Neural cell (in vitro differentiated cells): Measurements from ENCODE around the gene CRYBB3. TPM values are rescaled to one million over a fixed set of nuclear protein-coding genes. Genes with fewer than 3 reads are reported as not detected.
"Not testable (repeated sequence)": the region's sequence is repeated elsewhere in the genome, so short reads cannot be mapped to it uniquely, and the experiment has no call there.

Experiments used
- H2AFZ ChIP-seq: fragments of 200-600, 300-800 bp; sonication (generic), shearing (Covaris generic); 2 replicates; pipeline ENCODE4 v1.6.0; 2014; ENCODE audit warnings: low read depth, mild to moderate bottlenecking, antibody characterized with exemption, low read length, moderate library complexity
- H3F3A ChIP-seq: fragments of 200-600 bp; shearing (Covaris generic); 2 replicates; pipeline ENCODE4 v1.6.1; 2016; ENCODE audit warnings: mild to moderate bottlenecking, moderate library complexity, mixed read lengths, antibody characterized with exemption, low read length; ENCODE audit not compliant: insufficient read depth, poor library complexity, severe bottlenecking
- H3K27ac ChIP-seq: fragments of 200-600, 300-800 bp; sonication (generic), shearing (Covaris generic); 2 replicates; pipeline ENCODE4 v1.5.1; 2014; ENCODE audit warnings: mild to moderate bottlenecking, low read length, moderate library complexity
- H3K27me3 ChIP-seq: fragments of 300-800, 200-600 bp; sonication (generic), shearing (Covaris generic); 2 replicates; pipeline ENCODE4 v1.6.0; 2014; ENCODE audit warnings: mild to moderate bottlenecking, low read depth, low read length, moderate library complexity; ENCODE audit not compliant: insufficient read depth
- H3K36me3 ChIP-seq: fragments of 300-800, 200-600 bp; sonication (generic), shearing (Covaris generic); 2 replicates; pipeline ENCODE4 v1.5.1; 2014; ENCODE audit warnings: mild to moderate bottlenecking, antibody characterized with exemption, low read length, moderate library complexity; ENCODE audit not compliant: insufficient read depth
- H3K4me2 ChIP-seq: fragments of 300-800, 200-600 bp; sonication (generic), shearing (Covaris generic); 2 replicates; pipeline ENCODE4 v1.6.0; 2014; ENCODE audit warnings: mild to moderate bottlenecking, low read length
- H3K4me3 ChIP-seq: fragments of 300-800, 200-600 bp; sonication (generic), shearing (Covaris generic); 2 replicates; pipeline ENCODE4 v1.5.1; 2014; ENCODE audit warnings: mild to moderate bottlenecking, low read length, moderate library complexity
- H3K79me2 ChIP-seq: fragments of 200-600 bp; shearing (Covaris generic); replicated peaks from 2 replicates; pipeline ENCODE4 v1.6.0; 2014; ENCODE audit warnings: mild to moderate bottlenecking, low read length, moderate library complexity; ENCODE audit not compliant: insufficient read depth
- H3K9ac ChIP-seq: fragments of 300-800, 200-600 bp; sonication (generic), shearing (Covaris generic); 2 replicates; pipeline ENCODE4 v1.6.1; 2016; ENCODE audit warnings: mild to moderate bottlenecking, low read length, mixed read lengths
- H3K9me2 ChIP-seq: fragments of 200-600 bp; shearing (Covaris generic); 2 replicates; pipeline ENCODE4 v1.6.1; 2016; ENCODE audit warnings: mild to moderate bottlenecking, low read length, mixed read lengths; ENCODE audit not compliant: insufficient read depth
- H3K9me3 ChIP-seq: fragments of 200-600, 300-800 bp; sonication (generic), shearing (Covaris generic); 2 replicates; pipeline ENCODE4 v1.6.1; 2016; ENCODE audit warnings: mild to moderate bottlenecking, mixed run types, low read length, moderate library complexity, mixed read lengths
- H4K20me1 ChIP-seq: fragments of 200-600 bp; shearing (Covaris generic); 2 replicates; pipeline ENCODE4 v1.6.1; 2016; ENCODE audit warnings: mild to moderate bottlenecking, mixed run types; ENCODE audit not compliant: insufficient read depth
- CTCF ChIP-seq: fragments of 450-650 bp; IDR thresholded peaks from 2 replicates; pipeline ENCODE4 v1.5.1; 2014; ENCODE audit warnings: antibody characterized with exemption, mild to moderate bottlenecking, moderate library complexity; ENCODE audit not compliant: poor library complexity, severe bottlenecking
- EP300 ChIP-seq: fragments of 450-650 bp; conservative IDR thresholded peaks from 2 replicates; pipeline ENCODE4 v1.6.1; 2014; ENCODE audit warnings: antibody characterized with exemption, mild to moderate bottlenecking, moderate library complexity; ENCODE audit not compliant: poor library complexity, severe bottlenecking
- EZH2 ChIP-seq: fragments of 200-600, 300-800 bp; shearing (Covaris generic), sonication (generic); IDR thresholded peaks from 2 replicates; pipeline ENCODE4 v1.6.1; 2014; ENCODE audit warnings: antibody characterized with exemption, low read length, borderline replicate concordance, mild to moderate bottlenecking; ENCODE audit not compliant: insufficient read depth, poor library complexity, severe bottlenecking
- MXI1 ChIP-seq: fragments of 450-650 bp; conservative IDR thresholded peaks from 2 replicates; pipeline ENCODE4 v1.6.1; 2014; ENCODE audit warnings: antibody characterized with exemption, mild to moderate bottlenecking; ENCODE audit not compliant: poor library complexity, severe bottlenecking
- POLR2AphosphoS5 ChIP-seq: IDR thresholded peaks from 2 replicates; pipeline ENCODE4 v1.6.1; 2012
- RAD21 ChIP-seq: fragments of 450-650 bp; conservative IDR thresholded peaks from 2 replicates; pipeline ENCODE4 v1.6.1; 2014; ENCODE audit warnings: antibody characterized with exemption, mild to moderate bottlenecking, moderate library complexity
- REST ChIP-seq: IDR thresholded peaks from 2 replicates; pipeline ENCODE4 v1.6.1; 2012; ENCODE audit warnings: borderline replicate concordance
- SMC3 ChIP-seq: fragments of 450-650 bp; conservative IDR thresholded peaks from 2 replicates; pipeline ENCODE4 v1.6.1; 2014; ENCODE audit warnings: antibody characterized with exemption, mild to moderate bottlenecking, moderate library complexity; ENCODE audit not compliant: poor library complexity
- TAF1 ChIP-seq: IDR thresholded peaks from 2 replicates; pipeline ENCODE4 v1.6.1; 2012; ENCODE audit warnings: low read depth
- polyA plus RNA-seq: library from polyadenylated mRNA; depleted of rRNA; stranded (reverse); fragments of >200 nt; gene quantifications from 2 replicates; pipeline ENCODE4 v1.2.3, GENCODE V29; 2014

CRYBB3 gene
- polyA plus RNA-seq, 1 donor from 2014 or later = not detected

- no peak overlapping the region for H3K4me3 ChIP-seq
- no peaks in the 10 kb centered on the region for H3K9me3 ChIP-seq
- H3K27me3 ChIP-seq = no peaks in the 10 kb centered on the region
- H3K9ac ChIP-seq = no peak overlapping the region
- H3K4me2 ChIP-seq = no peak overlapping the region
- no peaks in the 10 kb centered on the region for H3K79me2 ChIP-seq
- TF ChIP-seq RAD21 (no peak), POLR2AphosphoS5 (no peak), SMC3 (no peak), REST (no peak), TAF1 (no peak), EZH2 (no peak), EP300 (no peak), CTCF (no peak), MXI1 (no peak)
- no peak overlapping the region for H2AFZ ChIP-seq
- H3K9me2 ChIP-seq = no peaks in the 10 kb centered on the region
- H4K20me1 ChIP-seq = no peaks in the 10 kb centered on the region
- no peak overlapping the region for H3K27ac ChIP-seq
- no peaks in the 10 kb centered on the region for H3K36me3 ChIP-seq
- no peaks in the 10 kb centered on the region for H3F3A ChIP-seq
Observed at GRCh38 chr22:25203082-25203481, 3.4 kb downstream of the CRYBB3 start.

GRCh38 chr22:25204547-25204946, 4.9 kb downstream of the CRYBB3 start:
- not testable (repeated sequence) for H3K36me3 ChIP-seq

GRCh38 chr22:25205847-25206246, 6.2 kb downstream of the CRYBB3 start:
- Histone ChIP-seq H4K20me1 (no peaks in the 10 kb centered on the region), H3K79me2 (no peaks in the 10 kb centered on the region), H3F3A (no peaks in the 10 kb centered on the region), H3K27me3 (no peaks in the 10 kb centered on the region), H3K9me3 (no peaks in the 10 kb centered on the region), H3K9ac (no peak overlapping the region), H2AFZ (no peak overlapping the region), H3K27ac (no peak overlapping the region), H3K4me3 (no peak overlapping the region), H3K9me2 (no peaks in the 10 kb centered on the region), H3K4me2 (no peak overlapping the region), H3K36me3 (no peaks in the 10 kb centered on the region)
- TF ChIP-seq REST (no peak), POLR2AphosphoS5 (no peak), RAD21 (no peak), EZH2 (no peak), MXI1 (no peak), EP300 (no peak)

More at GRCh38 chr22:25204547-25204946, 4.9 kb downstream of the CRYBB3 start:
- H2AFZ ChIP-seq, H3K9ac ChIP-seq, H3K9me3 ChIP-seq, H3K27me3 ChIP-seq, H4K20me1 ChIP-seq, H3K27ac ChIP-seq, H3K79me2 ChIP-seq, H3K9me2 ChIP-seq, H3F3A ChIP-seq, H3K4me3 ChIP-seq, H3K4me2 ChIP-seq: not testable (repeated sequence)
